Calu3 (cell line): ENCODE measurements around the gene DGKD. TPM values are rescaled to one million over a fixed set of nuclear protein-coding genes. Genes with fewer than 3 reads are reported as not detected.

Source experiments
- BruUV-seq: library from RNA; stranded (reverse); fragments of 400-500 nt; replicated peaks from 2 replicates; lab custom pipeline; 2021; lab: Mats Ljungman, UMichigan
- CTCF ChIA-PET: fragments of 300-600 bp; sonication (Branson Sonifier 250); formaldehyde crosslinking; loops from one replicate; lab custom pipeline; 2022; ENCODE audit warnings: antibody characterized with exemption; lab: Charles Lee
- DNase-seq: peaks from one replicate; pipeline ENCODE4 v3.0.0; 2022
- H3K27ac Mint-ChIP-seq: one replicate; pipeline ENCODE4 v1.8.0; 2022; ENCODE audit warnings: mixed read lengths; ENCODE audit not compliant: unreplicated experiment
- H3K27me3 Mint-ChIP-seq: one replicate; pipeline ENCODE4 v1.8.0; 2022; ENCODE audit warnings: mixed read lengths; ENCODE audit not compliant: unreplicated experiment
- H3K36me3 Mint-ChIP-seq: one replicate; pipeline ENCODE4 v1.8.0; 2022; ENCODE audit warnings: mild to moderate bottlenecking, moderate library complexity, mixed read lengths; ENCODE audit not compliant: insufficient read depth, unreplicated experiment
- H3K4me1 Mint-ChIP-seq: one replicate; pipeline ENCODE4 v1.8.0; 2022; ENCODE audit warnings: mild to moderate bottlenecking, low read depth, mixed read lengths; ENCODE audit not compliant: unreplicated experiment
- H3K4me3 Mint-ChIP-seq: one replicate; pipeline ENCODE4 v1.8.0; 2022; ENCODE audit warnings: mild to moderate bottlenecking, low read depth, moderate library complexity, mixed read lengths; ENCODE audit not compliant: unreplicated experiment
- H3K9me3 Mint-ChIP-seq: one replicate; pipeline ENCODE4 v1.8.0; 2022; ENCODE audit warnings: low read depth, mixed read lengths; ENCODE audit not compliant: unreplicated experiment
- CTCF ChIP-seq: fragments of 200-600 bp; IDR thresholded peaks from one replicate; pipeline ENCODE4 v1.8.0; 2022; ENCODE audit warnings: antibody characterized with exemption; ENCODE audit not compliant: unreplicated experiment
- intact Hi-C: fragments of 100-400 bp; cut with micrococcal nuclease; formaldehyde crosslinking; loops from one replicate; pipeline ENCODE4 v1.10.0; 2022; ENCODE audit not compliant: unreplicated experiment
- total RNA-seq: library from RNA; stranded (reverse); gene quantifications from 2 replicates; pipeline ENCODE4 v1.2.3, GENCODE V29; 2022

DGKD gene
- total RNA-seq, 1 experiment from 2014 or later = 26.5 TPM

- Mint-ChIP-seq H3K9me3 (no peaks in the 10 kb centered on the region), H3K27me3 (no peaks in the 10 kb centered on the region), H3K4me3 (no peak overlapping the region), H3K27ac (peak overlapping the region; percentile 64), H3K36me3 (peaks cover 39% of the 10 kb centered on the region), H3K4me1 (peaks cover 19% of the 10 kb centered on the region)
- intact Hi-C loops = no loop called here
- CTCF ChIA-PET = no interaction called here
- BruUV-seq = no TSS peak
- peak; percentile 57 for DNase-seq
- TF ChIP-seq CTCF = no peak
Observed at GRCh38 chr2:233460726-233461441, 106.6 kb downstream of the DGKD start.

- no TSS peak for BruUV-seq
- CTCF ChIA-PET = no interaction called here
- peaks cover 39% of the 10 kb centered on the region for H3K36me3 Mint-ChIP-seq
- H3K4me3 Mint-ChIP-seq = no peak overlapping the region
- DNase-seq = no peak
- peaks cover 19% of the 10 kb centered on the region for H3K4me1 Mint-ChIP-seq
- H3K27me3 Mint-ChIP-seq = no peaks in the 10 kb centered on the region
- H3K27ac Mint-ChIP-seq = peak overlapping the region; percentile 64
- intact Hi-C loops = no loop called here
- TF ChIP-seq CTCF = no peak
- H3K9me3 Mint-ChIP-seq = no peaks in the 10 kb centered on the region
Observed at GRCh38 chr2:233461481-233461891, 107.2 kb downstream of the DGKD start.

GRCh38 chr2:233462202-233462785 is 108.0 kb downstream of the DGKD start:
- Mint-ChIP-seq H3K27ac (no peak overlapping the region), H3K4me1 (peaks cover 19% of the 10 kb centered on the region), H3K27me3 (no peaks in the 10 kb centered on the region), H3K4me3 (no peak overlapping the region), H3K36me3 (peaks cover 40% of the 10 kb centered on the region), H3K9me3 (no peaks in the 10 kb centered on the region)
- intact Hi-C loops = no loop called here
- DNase-seq = no peak
- CTCF ChIA-PET = no interaction called here
- no TSS peak for BruUV-seq
- TF ChIP-seq CTCF = no peak

GRCh38 chr2:233462826-233463470 is 108.7 kb downstream of the DGKD start:
- no peak overlapping the region for H3K27ac Mint-ChIP-seq
- TF ChIP-seq CTCF = no peak
- peaks cover 42% of the 10 kb centered on the region for H3K36me3 Mint-ChIP-seq
- BruUV-seq = no TSS peak
- no peaks in the 10 kb centered on the region for H3K27me3 Mint-ChIP-seq
- DNase-seq = no peak
- H3K9me3 Mint-ChIP-seq = no peaks in the 10 kb centered on the region
- no peak overlapping the region for H3K4me3 Mint-ChIP-seq
- CTCF ChIA-PET = no interaction called here
- intact Hi-C loops = no loop called here
- H3K4me1 Mint-ChIP-seq = peaks cover 19% of the 10 kb centered on the region
